ENCODE data around the gene DOCK11.

GRCh38 chrX:118530219-118530911 is 34.8 kb downstream of the DOCK11 start:
- TF ChIP-seq CTCF (conservative IDR thresholded peaks at IDR 0.05; ENCODE audit: low read length) (no peak), EZH2phosphoT487 (IDR thresholded peaks at IDR 0.05; ENCODE audit: borderline replicate concordance) (no peak)
